Parathyroid adenoma (tissue), 2 donors: ENCODE results near the gene KDM4B.

Experiments used
- H2AFZ ChIP-seq: fragments of 300-600 bp; sonication (generic); one replicate; pipeline ENCODE4 v1.7.0; 2017; ENCODE audit warnings: antibody characterized with exemption, mild to moderate bottlenecking
- H3K27ac ChIP-seq: fragments of 300-600 bp; sonication (generic); one replicate; pipeline ENCODE4 v1.7.0; 2017
- H3K27me3 ChIP-seq: fragments of 300-600 bp; sonication (generic); one replicate; pipeline ENCODE4 v1.7.0; 2017; ENCODE audit warnings: low read length; ENCODE audit not compliant: control insufficient read depth, insufficient read depth
- H3K36me3 ChIP-seq: fragments of 300-600 bp; sonication (generic); one replicate; pipeline ENCODE4 v1.7.0; 2017; ENCODE audit warnings: low read length; ENCODE audit not compliant: control insufficient read depth, insufficient read depth
- H3K4me1 ChIP-seq: fragments of 300-600 bp; sonication (generic); one replicate; pipeline ENCODE4 v1.7.0; 2017; ENCODE audit warnings: control low read depth
- H3K4me2 ChIP-seq: fragments of 300-600 bp; sonication (generic); one replicate; pipeline ENCODE4 v1.7.0; 2017; ENCODE audit warnings: low read length
- H3K4me3 ChIP-seq: fragments of 300-600 bp; sonication (generic); one replicate; pipeline ENCODE4 v1.7.0; 2017; ENCODE audit warnings: low read depth, low read length
- H3K79me2 ChIP-seq: fragments of 300-600 bp; sonication (generic); one replicate; pipeline ENCODE4 v1.7.0; 2017; ENCODE audit warnings: control low read depth
- H3K9ac ChIP-seq: fragments of 300-600 bp; sonication (generic); one replicate; pipeline ENCODE4 v1.7.0; 2017; ENCODE audit warnings: mild to moderate bottlenecking
- H3K9me3 ChIP-seq: fragments of 300-600 bp; sonication (generic); one replicate; pipeline ENCODE4 v1.7.0; 2017; ENCODE audit warnings: low read length; ENCODE audit not compliant: control insufficient read depth
- TF ChIP-seq, protein P1 (sequence below): fragments of 300-600 bp; sonication (generic); IDR thresholded peaks from one replicate; pipeline ENCODE4 v1.7.0; 2017; ENCODE audit warnings: antibody characterized with exemption, mild to moderate bottlenecking
- donor health status: primary hyperparathyroidism.

Gene KDM4B

DNA sequence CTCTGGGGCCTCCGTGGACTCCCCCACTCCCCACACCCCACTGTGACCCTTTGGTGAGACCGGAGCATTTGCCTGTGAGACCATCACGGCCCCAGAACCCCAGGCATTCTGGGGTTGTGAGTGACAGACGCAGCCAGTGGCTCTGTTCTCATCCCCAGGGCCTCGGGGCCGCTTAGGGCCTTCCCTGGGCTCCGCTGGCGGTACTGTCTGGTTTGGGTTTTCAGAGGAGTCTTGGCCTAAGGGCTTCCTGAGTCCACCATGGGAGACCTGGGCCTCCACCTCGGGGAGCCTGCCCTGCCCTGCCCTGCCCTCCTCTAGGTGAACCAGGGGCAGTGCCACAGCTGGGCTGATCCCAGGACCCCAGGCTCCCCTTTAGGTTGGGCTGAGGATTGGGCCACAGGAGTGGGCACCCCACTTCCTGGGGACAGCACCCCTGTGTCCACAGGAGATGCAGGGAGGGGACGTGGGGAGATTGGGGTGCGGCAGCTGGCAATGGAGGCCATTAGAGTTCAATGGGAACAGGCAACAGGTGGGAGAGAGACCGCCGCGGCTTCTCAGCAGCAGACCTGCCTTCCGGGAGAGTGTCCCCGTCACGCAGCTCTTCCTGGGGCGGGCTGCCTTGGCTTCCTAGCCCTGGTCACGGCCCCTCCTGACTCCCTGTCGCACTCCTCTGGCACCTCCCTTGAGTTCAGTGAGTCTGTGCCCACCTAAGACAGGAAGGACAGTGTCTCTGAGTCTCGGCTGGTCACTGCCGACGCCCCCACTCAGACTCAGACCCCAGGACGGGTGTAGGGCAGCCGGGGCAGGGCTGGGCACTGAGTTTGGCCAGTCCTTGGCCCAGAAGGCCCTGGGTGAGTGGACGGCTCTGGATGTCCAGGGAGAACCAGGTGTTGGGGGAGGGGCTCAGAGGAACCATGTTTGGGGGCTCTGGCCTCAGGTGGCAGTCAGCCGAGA, 164.1 kb downstream of the KDM4B start:
- Histone ChIP-seq H3K27ac (no peak overlapping the region), H3K79me2 (no peaks in the 10 kb centered on the region), H2AFZ (no peak overlapping the region), H3K4me3 (no peak overlapping the region), H3K4me1 (peaks cover 5% of the 10 kb centered on the region), H3K9me3 (no peaks in the 10 kb centered on the region), H3K27me3 (no peaks in the 10 kb centered on the region), H3K4me2 (no peak overlapping the region), H3K36me3 (no peaks in the 10 kb centered on the region), H3K9ac (no peak overlapping the region)
- TF ChIP-seq, protein P1, sequence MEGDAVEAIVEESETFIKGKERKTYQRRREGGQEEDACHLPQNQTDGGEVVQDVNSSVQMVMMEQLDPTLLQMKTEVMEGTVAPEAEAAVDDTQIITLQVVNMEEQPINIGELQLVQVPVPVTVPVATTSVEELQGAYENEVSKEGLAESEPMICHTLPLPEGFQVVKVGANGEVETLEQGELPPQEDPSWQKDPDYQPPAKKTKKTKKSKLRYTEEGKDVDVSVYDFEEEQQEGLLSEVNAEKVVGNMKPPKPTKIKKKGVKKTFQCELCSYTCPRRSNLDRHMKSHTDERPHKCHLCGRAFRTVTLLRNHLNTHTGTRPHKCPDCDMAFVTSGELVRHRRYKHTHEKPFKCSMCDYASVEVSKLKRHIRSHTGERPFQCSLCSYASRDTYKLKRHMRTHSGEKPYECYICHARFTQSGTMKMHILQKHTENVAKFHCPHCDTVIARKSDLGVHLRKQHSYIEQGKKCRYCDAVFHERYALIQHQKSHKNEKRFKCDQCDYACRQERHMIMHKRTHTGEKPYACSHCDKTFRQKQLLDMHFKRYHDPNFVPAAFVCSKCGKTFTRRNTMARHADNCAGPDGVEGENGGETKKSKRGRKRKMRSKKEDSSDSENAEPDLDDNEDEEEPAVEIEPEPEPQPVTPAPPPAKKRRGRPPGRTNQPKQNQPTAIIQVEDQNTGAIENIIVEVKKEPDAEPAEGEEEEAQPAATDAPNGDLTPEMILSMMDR, result no peak

DNA sequence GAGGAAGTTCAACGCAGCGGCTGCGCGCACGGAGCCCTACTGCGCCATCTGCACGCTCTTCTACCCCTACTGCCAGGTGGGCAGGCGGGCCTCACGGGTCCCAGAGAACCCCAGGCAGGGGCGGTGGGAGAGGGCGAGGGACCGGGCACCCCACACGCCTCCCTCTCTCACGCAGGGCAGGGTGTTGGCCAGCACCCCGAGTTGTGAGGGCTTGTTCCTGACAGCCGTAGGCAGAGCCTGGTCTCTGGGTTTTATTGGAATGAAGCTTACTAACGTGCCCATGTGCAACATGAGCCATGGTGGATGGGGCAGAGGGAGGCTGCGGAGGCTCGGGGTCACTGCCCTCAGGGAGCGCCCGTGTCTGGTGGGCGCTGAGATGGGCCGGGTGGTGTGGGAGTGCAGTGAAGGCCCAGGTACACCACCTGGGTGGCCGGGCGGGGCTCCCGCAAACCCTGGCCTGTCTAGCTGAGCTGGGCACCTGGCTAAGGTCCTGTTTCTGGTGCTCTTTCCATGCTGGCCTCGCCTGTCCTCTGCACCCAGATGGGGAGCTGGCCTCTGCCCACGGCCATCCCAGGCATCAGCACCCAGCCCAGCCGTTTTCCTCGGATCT, 165.2 kb downstream of the KDM4B start:
- H3K9ac ChIP-seq, result no peak overlapping the region
- H3K79me2 ChIP-seq, result no peaks in the 10 kb centered on the region
- TF ChIP-seq, protein P1, result no peak
- no peak overlapping the region for H3K4me2 ChIP-seq
- H3K4me3 ChIP-seq, result no peak overlapping the region
- no peak overlapping the region for H2AFZ ChIP-seq
- H3K9me3 ChIP-seq, result no peaks in the 10 kb centered on the region
- no peaks in the 10 kb centered on the region for H3K27me3 ChIP-seq
- no peak overlapping the region for H3K27ac ChIP-seq
- no peaks in the 10 kb centered on the region for H3K36me3 ChIP-seq
- H3K4me1 ChIP-seq, result peaks cover 5% of the 10 kb centered on the region

DNA sequence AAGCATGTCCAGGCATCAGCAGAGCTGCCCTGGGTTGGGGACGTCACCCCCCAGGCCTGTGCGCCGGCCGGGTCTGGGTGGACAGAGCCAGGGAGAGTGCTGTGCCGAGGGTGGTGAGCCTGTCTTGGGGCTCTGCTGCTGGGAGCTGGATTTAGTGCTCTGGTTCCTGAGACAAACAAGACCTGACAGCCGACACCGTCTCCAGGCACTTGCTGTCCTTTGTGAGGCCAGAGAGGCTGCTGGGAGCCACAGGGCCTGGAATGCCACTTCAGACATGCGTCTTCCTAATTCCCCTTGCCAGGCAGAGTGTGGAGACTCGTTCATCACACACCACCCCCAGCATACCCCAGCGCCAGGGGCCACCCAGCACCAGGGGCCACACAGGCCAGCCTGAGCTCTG, 165.8 kb downstream of the KDM4B start:
- TF ChIP-seq, protein P1, result no peak
- Histone ChIP-seq H3K27me3 (no peaks in the 10 kb centered on the region), H3K36me3 (no peaks in the 10 kb centered on the region), H3K9ac (no peak overlapping the region), H3K4me2 (no peak overlapping the region), H3K79me2 (no peaks in the 10 kb centered on the region), H3K9me3 (no peaks in the 10 kb centered on the region), H3K4me1 (peaks cover 5% of the 10 kb centered on the region), H3K27ac (no peak overlapping the region), H3K4me3 (no peak overlapping the region), H2AFZ (no peak overlapping the region)

DNA sequence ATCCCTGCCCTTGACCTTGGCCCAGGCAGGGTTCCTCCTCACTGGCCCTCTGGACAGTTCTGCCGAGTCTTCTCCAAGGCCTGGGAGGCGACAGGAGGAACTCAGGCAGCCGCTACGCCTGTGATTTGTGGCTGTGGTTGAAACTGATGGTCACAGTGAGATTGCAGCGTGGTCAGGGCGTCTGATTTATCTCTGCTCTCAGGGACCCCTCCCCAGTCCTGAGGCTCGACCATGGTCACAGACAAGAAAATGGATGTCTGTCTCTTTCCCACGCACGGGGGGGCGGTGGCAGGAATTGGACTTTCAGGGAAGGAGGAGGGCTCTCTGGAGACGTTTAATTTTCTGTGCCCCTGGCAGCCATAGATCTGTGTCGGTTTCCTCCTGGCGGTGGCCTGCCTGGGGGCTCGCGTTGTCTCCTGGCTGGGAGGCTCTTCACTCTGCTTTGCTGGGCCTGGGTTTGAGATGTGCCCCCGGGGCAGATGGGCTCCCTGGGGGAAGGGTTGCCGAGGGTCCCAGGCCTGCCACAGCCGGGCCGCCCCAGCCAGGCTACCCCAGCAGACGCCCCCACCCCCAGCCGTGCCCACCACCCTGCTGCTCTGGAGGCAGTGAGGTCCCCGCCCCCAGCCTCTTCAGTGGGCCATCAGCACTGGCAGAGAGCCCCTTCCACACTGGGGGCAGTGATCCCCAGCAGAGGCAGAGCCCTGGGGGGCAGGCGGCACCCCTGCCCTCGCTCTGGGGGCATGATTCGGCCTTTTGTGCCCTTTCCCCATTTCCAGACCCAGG, 167.4 kb downstream of the KDM4B start:
- no peak overlapping the region for H3K9ac ChIP-seq
- TF ChIP-seq, protein P1, result no peak
- no peak overlapping the region for H3K4me2 ChIP-seq
- no peak overlapping the region for H3K27ac ChIP-seq
- no peaks in the 10 kb centered on the region for H3K36me3 ChIP-seq
- no peak overlapping the region for H2AFZ ChIP-seq
- no peaks in the 10 kb centered on the region for H3K79me2 ChIP-seq
- H3K9me3 ChIP-seq, result no peaks in the 10 kb centered on the region
- H3K4me3 ChIP-seq, result no peak overlapping the region
- H3K27me3 ChIP-seq, result no peaks in the 10 kb centered on the region
- peaks cover 5% of the 10 kb centered on the region for H3K4me1 ChIP-seq
